Neural crest cell (in vitro differentiated cells): ENCODE results near the gene LAS1L. TPM values are rescaled to one million over a fixed set of nuclear protein-coding genes. Genes with fewer than 3 reads are reported as not detected.

Source experiments
- DNase-seq: peaks from one replicate; pipeline ENCODE4 v3.0.0; 2021; ENCODE audit warnings: low read depth, mixed read lengths, low spot score
- H3K27ac Mint-ChIP-seq: one replicate; pipeline ENCODE4 v1.8.0; 2021; ENCODE audit warnings: mild to moderate bottlenecking, mixed read lengths; ENCODE audit not compliant: unreplicated experiment
- H3K27me3 Mint-ChIP-seq: 2 replicates; pipeline ENCODE4 v1.8.0; 2021; ENCODE audit warnings: low read depth, mild to moderate bottlenecking, mixed read lengths
- H3K36me3 Mint-ChIP-seq: 2 replicates; pipeline ENCODE4 v1.8.0; 2021; ENCODE audit warnings: low read depth, mild to moderate bottlenecking, mixed read lengths
- H3K4me1 Mint-ChIP-seq: 2 replicates; pipeline ENCODE4 v1.8.0; 2021; ENCODE audit warnings: mixed read lengths
- H3K4me3 Mint-ChIP-seq: one replicate; pipeline ENCODE4 v1.8.0; 2021; ENCODE audit warnings: mild to moderate bottlenecking, mixed read lengths
- H3K9me3 Mint-ChIP-seq: 2 replicates; pipeline ENCODE4 v1.8.0; 2021; ENCODE audit warnings: mixed read lengths
- CTCF ChIP-seq: fragments of 200-600 bp; sonication (generic); conservative IDR thresholded peaks from 2 replicates; pipeline ENCODE4 v1.5.0; 2021; ENCODE audit warnings: antibody characterized with exemption, mild to moderate bottlenecking
- long read RNA-seq: library from polyadenylated mRNA; unstranded; transcript quantifications from one replicate; pipeline ENCODE4 v2.0.0, GENCODE V29; 2020
- total RNA-seq: library from RNA; stranded (reverse); gene quantifications from 2 replicates; pipeline ENCODE4 v1.2.1, GENCODE V29; 2021

Gene LAS1L
- total RNA-seq = 48.5 and 52.1 TPM in 2 replicates
- long read RNA-seq, transcript LAS1L-203 (14 exons, 2,439 nt) = minor isoform, 63 of 191 reads
- long read RNA-seq, transcript LAS1L-202 (13 exons, 2,386 nt) = major isoform, 75 of 191 reads
- long read RNA-seq, partial matches to known transcripts = 17 of 191 reads
- long read RNA-seq, other reads (novel, unspliced or antisense) = 35 of 191 reads

GRCh38 chrX:65534450-65535292 lies at the start of gene LAS1L:
Gene LAS1L, minus strand, starts transcription at chrX:65534787. Its CDS starts 72 bp downstream, at chrX:65534715.
- peak; percentile 79 for DNase-seq
- Mint-ChIP-seq H3K4me3 (peak within 1 kb of the TSS; percentile 97), H3K4me1 (peaks cover 18% of the 10 kb centered on the region), H3K9me3 (no peaks in the 10 kb centered on the region), H3K36me3 (peaks cover 2% of the 10 kb centered on the region), H3K27me3 (no peaks in the 10 kb centered on the region), H3K27ac (peak within 1 kb of the TSS; percentile 98)
- no peak for TF ChIP-seq CTCF

GRCh38 chrX:65582450-65583082 lies 48.0 kb upstream of the LAS1L start:
- TF ChIP-seq CTCF = no peak
- peaks cover 12% of the 10 kb centered on the region for H3K4me1 Mint-ChIP-seq
- H3K4me3 Mint-ChIP-seq = no peak overlapping the region
- peaks cover 2% of the 10 kb centered on the region for H3K9me3 Mint-ChIP-seq
- DNase-seq = no peak
- peak overlapping the region; percentile 27 for H3K27ac Mint-ChIP-seq
- peaks cover 2% of the 10 kb centered on the region for H3K27me3 Mint-ChIP-seq
- H3K36me3 Mint-ChIP-seq = no peaks in the 10 kb centered on the region

GRCh38 chrX:65581661-65582339 lies 47.2 kb upstream of the LAS1L start:
- Mint-ChIP-seq H3K9me3 (no peaks in the 10 kb centered on the region), H3K4me1 (peaks cover 12% of the 10 kb centered on the region), H3K27me3 (peaks cover 2% of the 10 kb centered on the region), H3K27ac (no peak overlapping the region), H3K4me3 (no peak overlapping the region), H3K36me3 (no peaks in the 10 kb centered on the region)
- TF ChIP-seq CTCF = peak; percentile 76
- peak; percentile 48 for DNase-seq

GRCh38 chrX:65578346-65578745 lies 43.8 kb upstream of the LAS1L start:
- H3K36me3 Mint-ChIP-seq = no peaks in the 10 kb centered on the region
- peaks cover 2% of the 10 kb centered on the region for H3K27me3 Mint-ChIP-seq
- DNase-seq = no peak
- no peak overlapping the region for H3K27ac Mint-ChIP-seq
- peaks cover 12% of the 10 kb centered on the region for H3K4me1 Mint-ChIP-seq
- no peaks in the 10 kb centered on the region for H3K9me3 Mint-ChIP-seq
- TF ChIP-seq CTCF = no peak
- no peak overlapping the region for H3K4me3 Mint-ChIP-seq

- Mint-ChIP-seq H3K27ac (no peak overlapping the region), H3K36me3 (no peaks in the 10 kb centered on the region), H3K4me3 (no peak overlapping the region), H3K9me3 (no peaks in the 10 kb centered on the region), H3K4me1 (no peaks in the 10 kb centered on the region), H3K27me3 (peaks cover 2% of the 10 kb centered on the region)
- no peak for DNase-seq
- TF ChIP-seq CTCF = no peak
These were observed 41.6 kb upstream of the LAS1L start for GRCh38 chrX:65576160-65576559.
